Ovary (tissue), 9 donors: Measurements from ENCODE around the gene SIGLEC8. TPM values are rescaled to one million over a fixed set of nuclear protein-coding genes. Genes with fewer than 3 reads are reported as not detected.

ENCODE experiments used
- DNase-seq, 5 donors: peaks; one replicate each; pipeline ENCODE4 v3.0.0-alpha.2; 2019 to 2020
- H3K27ac ChIP-seq, 2 donors: fragments of 200-600 bp; one replicate each; pipeline versions ENCODE4 v1.5.1 to v1.8.0; 2019 to 2022
- H3K27me3 ChIP-seq: fragments of 200-600 bp; one replicate; pipeline ENCODE4 v1.8.0; 2022
- H3K36me3 ChIP-seq: fragments of 200-600 bp; sonication (generic); one replicate; pipeline ENCODE4 v1.5.1; 2019
- H3K4me1 ChIP-seq: one replicate; pipeline ENCODE4 v1.8.1; 2013; ENCODE audit warnings: mild to moderate bottlenecking, moderate library complexity; ENCODE audit not compliant: insufficient read depth
- H3K4me3 ChIP-seq: fragments of 200-600 bp; sonication (generic); one replicate; pipeline ENCODE4 v1.5.1; 2017
- H3K9me3 ChIP-seq, 2 donors: fragments of 200-600 bp in 1 of 2; sonication (generic) in 1 of 2; one replicate each; pipeline versions ENCODE4 v1.5.1 to v1.8.1; 2013 to 2019; ENCODE audit warnings: mild to moderate bottlenecking in 1 of 2, moderate library complexity in 1 of 2
- EP300 ChIP-seq: sonication (generic); formaldehyde crosslinking; IDR thresholded peaks from one replicate; pipeline ENCODE4 v1.6.1; 2017; ENCODE audit warnings: antibody characterized with exemption
- POLR2A ChIP-seq: fragments of 450-650 bp; IDR thresholded peaks from one replicate; pipeline ENCODE4 v1.6.1; 2017; ENCODE audit warnings: antibody characterized with exemption, mild to moderate bottlenecking, moderate library complexity
- WGBS, 3 donors: extraction: QIAGEN DNeasy Blood & Tissue Kit in 1 of 3; methylation state at CpG; one replicate each; pipeline versions ENCODE4 v1.1.5 to v1.1.7; 2013 to 2017; 5-methylcytosine and 5-hydroxymethylcytosine counted together
- intact Hi-C, 4 donors: fragments of 100-400 bp; cut with DNase I; formaldehyde crosslinking; loops; one replicate each; pipeline versions ENCODE4 v1.11.0 to v1.15.1; 2022 to 2023
- polyA plus RNA-seq, 2 donors: library from polyadenylated mRNA; stranded (reverse); fragments of 200-250 nt in 1 of 2; fragments of 350-450 nt in 1 of 2; fragmentation: Illumina TruSeq in 1 of 2; extraction: RNeasy Lipid Tissue Mini Kit (QIAGEN cat#74804) in 1 of 2; gene quantifications; one replicate each; pipeline ENCODE4 v1.2.3, GENCODE V29; 2013 to 2014
- total RNA-seq, 7 donors: library from RNA; depleted of rRNA in 2 of 7; stranded (reverse); fragments of >200 nt in 2 of 7; fragmentation: NEBNext Ultra II Directional in 3 of 7; extraction: Animal tissue kit (Norgen Biotek cat#: 25700) in 3 of 7; gene quantifications; one replicate each; pipeline versions ENCODE4 v1.1.0 to v1.2.4, GENCODE V29; 2016 to 2023
- TF ChIP-seq, protein P1 (sequence below), 3 donors: fragments of 450-650 bp in 2 of 3; fragments of 200-600 bp in 1 of 3; IDR thresholded peaks; one replicate each; pipeline versions ENCODE4 v1.5.1 to v1.8.0; 2016 to 2022; ENCODE audit warnings: antibody characterized with exemption in 3 of 3, mild to moderate bottlenecking in 1 of 3
- donor health status: DM: no; HTN: no; CAD: no; lungs with moderate emphysema.
- donor health status: DM: no; HTN: no; CAD: no.
- donor health status: Bipolar disorder and iron deficiency.
- donor health status: DM: yes; HTN: yes; CAD: no.
- donor health status: DM: no; HTN: no; CAD: no.
- donor health status: DM: yes; HTN: yes; CAD: no.

Gene SIGLEC8
- total and polyA plus RNA-seq, 9 donors: 0.05 to 1.6 (median 0.92) TPM; not detected in 2

DNA sequence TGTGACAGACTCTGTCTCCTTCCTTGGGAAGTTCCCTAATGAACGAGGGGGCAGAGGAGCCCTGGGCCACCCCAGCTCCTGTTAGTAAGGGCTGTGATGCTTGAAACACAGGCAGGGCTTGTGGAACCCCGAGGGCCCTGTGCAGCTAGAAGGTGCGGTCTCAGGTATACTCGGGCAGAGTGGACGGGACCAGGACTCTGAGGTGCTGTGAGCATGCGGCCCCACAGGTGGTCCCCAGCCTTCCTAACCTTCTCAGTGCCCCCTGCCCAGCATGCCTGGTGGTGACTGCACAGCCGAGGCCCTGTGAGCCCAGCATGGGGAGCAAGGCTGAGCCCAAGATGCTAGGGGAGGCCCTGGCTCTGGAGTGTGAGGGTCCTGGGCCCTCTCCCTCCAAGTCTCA, 4.0 kb upstream of the SIGLEC8 start:
- no peaks in the 10 kb centered on the region for H3K36me3 ChIP-seq
- 72 to 75% (median 74%) methylated on average over 6 to 7 of the region's 7 CpGs for whole genome bisulfite sequencing, 3 donors
- H3K27me3 ChIP-seq: no peaks in the 10 kb centered on the region
- TF ChIP-seq EP300 (no peak), POLR2A (no peak)
- DNase-seq: no peak
- no peak overlapping the region for H3K27ac ChIP-seq
- H3K4me3 ChIP-seq: no peak overlapping the region
- intact Hi-C loops: loop anchor here in 1 of 4 donors (10.0 kb wide), 1 partner anchor 193 kb away; no protein-coding TSS in a partner anchor
- H3K4me1 ChIP-seq: no peaks in the 10 kb centered on the region
- H3K9me3 ChIP-seq: no peaks in the 10 kb centered on the region

DNA sequence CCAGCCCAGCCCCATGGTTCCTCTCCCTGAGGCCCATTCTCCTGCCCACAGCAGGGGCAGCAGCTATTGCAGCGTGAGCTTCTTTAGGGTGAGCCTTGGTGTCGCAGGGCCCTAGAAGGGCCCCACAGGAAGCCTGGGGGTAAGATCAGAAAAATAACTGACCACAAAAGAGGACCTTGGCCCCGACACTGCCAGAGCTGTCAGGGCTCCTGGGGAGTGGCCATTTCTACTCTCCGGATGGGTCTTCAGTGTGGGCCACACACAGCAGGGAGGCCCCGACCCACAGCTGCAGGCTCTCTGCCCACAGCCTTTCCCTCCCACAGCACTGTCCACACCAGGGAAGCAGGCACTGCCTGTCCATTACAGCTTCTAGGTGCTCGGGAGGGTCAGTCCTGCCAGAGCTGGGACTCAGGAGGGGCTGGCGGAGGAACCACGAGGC, 3.5 kb upstream of the SIGLEC8 start:
- TF ChIP-seq POLR2A (no peak), EP300 (no peak)
- TF ChIP-seq, protein P1, sequence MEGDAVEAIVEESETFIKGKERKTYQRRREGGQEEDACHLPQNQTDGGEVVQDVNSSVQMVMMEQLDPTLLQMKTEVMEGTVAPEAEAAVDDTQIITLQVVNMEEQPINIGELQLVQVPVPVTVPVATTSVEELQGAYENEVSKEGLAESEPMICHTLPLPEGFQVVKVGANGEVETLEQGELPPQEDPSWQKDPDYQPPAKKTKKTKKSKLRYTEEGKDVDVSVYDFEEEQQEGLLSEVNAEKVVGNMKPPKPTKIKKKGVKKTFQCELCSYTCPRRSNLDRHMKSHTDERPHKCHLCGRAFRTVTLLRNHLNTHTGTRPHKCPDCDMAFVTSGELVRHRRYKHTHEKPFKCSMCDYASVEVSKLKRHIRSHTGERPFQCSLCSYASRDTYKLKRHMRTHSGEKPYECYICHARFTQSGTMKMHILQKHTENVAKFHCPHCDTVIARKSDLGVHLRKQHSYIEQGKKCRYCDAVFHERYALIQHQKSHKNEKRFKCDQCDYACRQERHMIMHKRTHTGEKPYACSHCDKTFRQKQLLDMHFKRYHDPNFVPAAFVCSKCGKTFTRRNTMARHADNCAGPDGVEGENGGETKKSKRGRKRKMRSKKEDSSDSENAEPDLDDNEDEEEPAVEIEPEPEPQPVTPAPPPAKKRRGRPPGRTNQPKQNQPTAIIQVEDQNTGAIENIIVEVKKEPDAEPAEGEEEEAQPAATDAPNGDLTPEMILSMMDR (IDR thresholded peaks at IDR 0.05): no peak
- Histone ChIP-seq H3K36me3 (no peaks in the 10 kb centered on the region), H3K4me1 (no peaks in the 10 kb centered on the region), H3K27me3 (no peaks in the 10 kb centered on the region), H3K4me3 (no peak overlapping the region), H3K27ac (no peak overlapping the region), H3K9me3 (no peaks in the 10 kb centered on the region)
- intact Hi-C loops: loop anchor here in 1 of 4 donors (10.0 kb wide), 1 partner anchor 193 kb away; no protein-coding TSS in a partner anchor
- WGBS, 3 donors: 56 to 70% (median 63%) methylated on average over 8 of the region's 8 CpGs
- no peak for DNase-seq

DNA sequence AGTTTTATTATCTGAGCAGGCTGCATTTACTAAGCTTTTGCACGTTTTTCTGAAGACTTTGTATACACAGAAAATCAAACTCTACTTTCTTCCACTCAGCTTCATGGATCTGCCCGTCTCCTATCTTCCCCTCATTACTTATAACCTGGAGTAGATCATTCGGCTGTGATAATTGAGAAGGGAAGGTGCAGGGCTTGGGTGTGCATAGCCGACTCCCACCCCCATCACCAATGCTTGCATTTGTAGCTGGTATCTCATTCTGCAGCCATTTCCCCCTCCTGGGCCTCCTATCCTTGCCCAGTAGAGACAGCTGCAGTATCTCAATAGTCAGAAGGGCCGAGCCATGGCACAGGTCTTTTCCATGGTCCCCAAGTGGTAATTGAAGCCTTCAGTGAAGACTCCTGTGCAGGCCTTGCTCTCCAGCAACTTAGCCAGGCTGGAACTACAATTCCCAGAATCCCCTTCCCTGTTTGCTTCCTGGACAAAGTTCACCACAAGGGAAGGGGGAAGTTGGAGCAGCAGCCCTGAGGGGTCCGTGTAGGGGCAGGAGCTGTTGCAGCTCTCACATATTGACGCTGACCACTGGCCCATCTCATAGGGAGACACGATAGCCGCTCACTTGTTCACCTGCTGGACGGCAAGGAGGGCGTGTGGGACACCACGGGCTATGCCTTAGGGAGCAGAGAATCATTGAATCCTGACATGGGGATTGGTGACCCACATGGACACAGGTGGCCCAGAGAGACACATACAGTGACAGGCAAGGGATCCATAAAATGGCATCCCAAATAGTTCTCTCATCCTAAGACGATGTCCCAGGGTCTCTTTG, 2.1 kb upstream of the SIGLEC8 start:
- H3K27ac ChIP-seq: no peak overlapping the region
- no peak for TF ChIP-seq EP300
- TF ChIP-seq POLR2A: no peak
- TF ChIP-seq, protein P1 (IDR thresholded peaks at IDR 0.05): no peak
- 49 to 51% (median 50%) methylated on average over 13 of the region's 13 CpGs for WGBS, 3 donors
- H3K36me3 ChIP-seq: no peaks in the 10 kb centered on the region
- no peaks in the 10 kb centered on the region for H3K9me3 ChIP-seq
- H3K4me3 ChIP-seq: no peak overlapping the region
- DNase-seq: no peak
- intact Hi-C loops: loop anchor here in 1 of 4 donors (10.0 kb wide), 1 partner anchor 194 kb away; no protein-coding TSS in a partner anchor
- H3K4me1 ChIP-seq: no peaks in the 10 kb centered on the region
- no peaks in the 10 kb centered on the region for H3K27me3 ChIP-seq

DNA sequence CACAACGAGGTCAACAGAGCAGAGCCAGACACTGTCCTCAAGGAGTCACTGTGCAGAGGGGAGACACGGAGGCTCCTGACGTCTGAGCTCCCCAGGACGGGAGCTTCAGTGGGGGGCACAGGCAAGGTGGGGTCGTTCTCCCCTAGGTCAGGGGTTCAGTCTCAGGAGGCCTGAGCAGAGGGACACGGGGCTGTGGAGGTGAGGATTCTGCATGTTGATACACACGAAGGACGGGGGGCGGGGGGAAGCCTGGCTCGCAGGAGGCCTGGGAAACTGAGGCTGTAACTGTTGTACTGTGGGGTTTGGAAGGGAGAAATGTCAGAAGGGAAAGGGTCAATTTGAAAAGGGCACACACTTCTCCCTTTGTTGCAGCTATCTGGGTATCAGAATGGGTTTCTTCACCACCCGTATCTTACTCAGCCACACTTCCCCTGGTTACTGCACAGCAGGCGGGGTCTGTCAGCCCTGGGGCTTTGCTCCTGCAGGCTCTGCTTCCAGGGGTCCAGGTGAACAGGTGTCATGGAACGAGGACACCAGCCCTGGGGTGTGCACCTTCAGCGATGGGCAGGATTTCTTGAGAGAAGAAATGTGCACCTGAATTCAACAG, 748 bp upstream of the SIGLEC8 start:
- TF ChIP-seq, protein P1 (IDR thresholded peaks at IDR 0.05): no peak
- TF ChIP-seq EP300 (no peak), POLR2A (no peak)
- no peaks in the 10 kb centered on the region for H3K4me1 ChIP-seq
- H3K9me3 ChIP-seq: no peaks in the 10 kb centered on the region
- intact Hi-C loops: no loop called here
- no peak for DNase-seq
- no peak overlapping the region for H3K4me3 ChIP-seq
- no peaks in the 10 kb centered on the region for H3K27me3 ChIP-seq
- H3K27ac ChIP-seq: no peak overlapping the region
- no peaks in the 10 kb centered on the region for H3K36me3 ChIP-seq
- WGBS, 3 donors: 67 to 73% (median 72%) methylated on average over 13 to 14 of the region's 14 CpGs
